ENCODE results near the gene RNF149. TPM values are rescaled to one million over a fixed set of nuclear protein-coding genes. Genes with fewer than 3 reads are reported as not detected.

The RNF149 gene
- polyA plus RNA-seq, 3 donors from 2014 or later = 45.5 to 79.9 (median 50.9) TPM

DNA sequence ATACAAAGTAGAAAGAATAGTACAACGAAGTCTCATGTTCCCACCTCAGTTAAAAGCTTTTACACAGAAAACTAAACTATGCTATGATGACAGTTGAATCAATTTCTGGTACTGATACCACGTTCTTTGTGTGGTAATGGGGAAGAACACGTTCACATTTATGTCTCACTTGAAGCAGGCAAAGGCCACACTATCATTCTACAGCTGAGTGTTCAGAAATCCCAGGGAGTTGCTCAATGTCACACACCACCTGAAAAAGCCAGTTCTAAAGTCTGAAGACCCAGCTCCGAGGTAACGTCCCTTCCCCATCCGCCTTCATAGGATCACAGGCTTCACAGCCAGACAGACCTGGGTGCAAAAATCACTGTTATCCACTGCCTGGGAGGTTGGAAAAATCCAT, 8.9 kb downstream of the RNF149 start:
- DNase-seq = no peak
- peaks cover 0 to 6% (median 3%) of the 10 kb centered on the region in 3 donors for H3K36me3 Mint-ChIP-seq
- H3K27ac Mint-ChIP-seq = peak overlapping the region; percentile 47 to 91 (median 82)
- H3K4me3 Mint-ChIP-seq = peak overlapping the region; percentile 50 to 72 (median 65)
- H3K4me1 Mint-ChIP-seq = peaks cover 88 to 100% of the 10 kb centered on the region in 2 donors
- no peaks in the 10 kb centered on the region for H3K27me3 Mint-ChIP-seq (ENCODE audit: low read depth in 3 of 3)
- H3K9me3 Mint-ChIP-seq = no peaks in the 10 kb centered on the region

DNA sequence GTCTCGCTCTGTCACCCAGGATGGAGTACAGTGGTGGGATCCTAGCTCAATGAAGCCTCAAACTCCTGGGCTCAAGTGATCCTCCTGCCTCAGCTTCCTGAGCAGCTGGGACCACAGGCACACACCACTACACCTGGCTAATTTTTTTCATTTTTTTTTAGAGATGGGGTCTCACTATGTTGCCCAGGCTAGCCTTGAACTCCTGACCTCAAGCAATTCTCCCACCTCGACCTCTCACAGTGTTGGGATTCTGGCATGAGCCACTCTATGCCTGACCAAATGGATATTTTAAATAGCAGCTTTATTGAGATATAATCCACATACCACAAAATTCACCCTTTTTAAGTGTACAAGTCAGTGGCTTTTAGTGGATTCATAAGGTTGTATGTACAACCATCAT, 11.1 kb downstream of the RNF149 start:
- DNase-seq = no peak
- Mint-ChIP-seq H3K4me1 (peaks cover 75 to 90% of the 10 kb centered on the region in 2 donors), H3K27ac (peak overlapping the region; percentile 18 to 82 (median 35)), H3K36me3 (peaks cover 0 to 11% (median 0%) of the 10 kb centered on the region in 3 donors), H3K4me3 (peak overlapping the region in 4 of 5 donors; percentile 10 to 48 (median 19)), H3K27me3 (ENCODE audit: low read depth in 3 of 3) (no peaks in the 10 kb centered on the region), H3K9me3 (no peaks in the 10 kb centered on the region)

DNA sequence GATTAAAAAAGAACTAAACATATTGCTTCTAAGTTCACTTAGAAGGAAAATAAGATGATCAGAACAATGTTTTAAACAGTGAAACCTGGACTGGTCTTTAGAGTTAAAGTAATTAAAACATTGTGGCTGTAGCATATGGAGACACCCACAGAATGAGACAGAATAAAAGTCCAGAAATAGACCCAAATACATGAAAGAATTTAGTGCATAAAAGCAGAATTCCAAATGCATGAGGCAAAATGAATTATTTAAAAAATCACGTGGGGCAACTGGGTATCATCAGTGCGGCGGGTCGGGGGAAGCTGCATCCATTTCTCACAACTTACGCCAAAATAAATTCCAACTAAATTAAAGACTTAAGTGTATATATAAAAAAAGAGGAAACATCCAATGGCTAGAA, 12.1 kb downstream of the RNF149 start:
- Mint-ChIP-seq H3K36me3 (peaks cover 0 to 8% (median 0%) of the 10 kb centered on the region in 3 donors), H3K4me1 (peaks cover 66 to 80% of the 10 kb centered on the region in 2 donors)

DNA sequence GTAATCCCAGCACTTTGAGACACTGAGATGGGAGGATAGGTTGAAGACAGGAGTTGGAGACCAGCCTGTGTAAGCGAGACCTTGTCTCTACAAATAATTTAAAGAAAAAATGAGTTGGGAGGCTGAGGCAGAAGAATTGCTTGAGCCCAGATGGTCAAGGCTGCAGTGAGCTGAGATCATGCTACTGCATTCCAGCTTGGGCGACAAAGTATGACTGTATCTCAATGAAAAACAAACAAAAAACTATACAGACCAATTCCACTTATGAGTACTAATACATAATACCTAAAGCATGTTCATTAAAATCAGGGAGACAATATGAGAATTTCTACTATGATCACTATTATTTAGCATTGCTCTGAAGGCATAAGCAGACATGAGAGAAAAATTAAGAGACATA, 12.6 kb downstream of the RNF149 start:
- Mint-ChIP-seq H3K27me3 (ENCODE audit: low read depth in 3 of 3) (no peaks in the 10 kb centered on the region), H3K4me1 (peaks cover 63 to 76% of the 10 kb centered on the region in 2 donors), H3K9me3 (no peaks in the 10 kb centered on the region), H3K4me3 (peak overlapping the region in 3 of 5 donors; percentile 13 to 69 (median 39)), H3K36me3 (peaks cover 0 to 8% (median 0%) of the 10 kb centered on the region in 3 donors), H3K27ac (peak overlapping the region in 3 of 6 donors; percentile 1 to 6 (median 2))
- no peak for DNase-seq

More for the DNA sequence above, 12.1 kb downstream of the RNF149 start:
- no peaks in the 10 kb centered on the region for H3K9me3 Mint-ChIP-seq
- no peaks in the 10 kb centered on the region for H3K27me3 Mint-ChIP-seq (ENCODE audit: low read depth in 3 of 3)
- peak overlapping the region in 5 of 6 donors; percentile 2 to 55 (median 29) for H3K27ac Mint-ChIP-seq
- DNase-seq = no peak
- peak overlapping the region in 2 of 5 donors; percentile 13 to 69 for H3K4me3 Mint-ChIP-seq

DNA sequence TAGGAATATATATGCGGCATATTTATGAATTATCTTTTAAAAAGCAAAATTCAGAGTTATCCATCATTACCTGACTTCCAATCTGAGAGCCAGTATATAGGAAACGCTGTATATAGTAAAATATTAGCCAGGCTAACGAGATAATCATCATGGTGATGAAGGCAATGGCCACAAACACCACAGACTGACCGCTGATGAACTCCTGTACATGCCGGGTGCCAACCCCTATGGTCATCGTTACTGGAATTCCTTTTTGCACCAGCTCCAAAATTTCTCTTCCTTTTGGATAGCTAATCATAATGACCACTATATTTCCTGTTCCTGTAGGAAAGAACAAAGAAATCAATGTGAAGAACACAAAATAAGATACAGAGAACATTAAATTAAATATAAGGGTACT, 13.6 kb downstream of the RNF149 start:
- no peak for DNase-seq
- H3K36me3 Mint-ChIP-seq = peaks cover 0 to 8% (median 4%) of the 10 kb centered on the region in 3 donors
- H3K9me3 Mint-ChIP-seq = no peaks in the 10 kb centered on the region
- no peaks in the 10 kb centered on the region for H3K27me3 Mint-ChIP-seq (ENCODE audit: low read depth in 3 of 3)
- H3K4me1 Mint-ChIP-seq = peaks cover 56 to 71% of the 10 kb centered on the region in 2 donors
- H3K4me3 Mint-ChIP-seq = no peak overlapping the region
- no peak overlapping the region for H3K27ac Mint-ChIP-seq

DNA sequence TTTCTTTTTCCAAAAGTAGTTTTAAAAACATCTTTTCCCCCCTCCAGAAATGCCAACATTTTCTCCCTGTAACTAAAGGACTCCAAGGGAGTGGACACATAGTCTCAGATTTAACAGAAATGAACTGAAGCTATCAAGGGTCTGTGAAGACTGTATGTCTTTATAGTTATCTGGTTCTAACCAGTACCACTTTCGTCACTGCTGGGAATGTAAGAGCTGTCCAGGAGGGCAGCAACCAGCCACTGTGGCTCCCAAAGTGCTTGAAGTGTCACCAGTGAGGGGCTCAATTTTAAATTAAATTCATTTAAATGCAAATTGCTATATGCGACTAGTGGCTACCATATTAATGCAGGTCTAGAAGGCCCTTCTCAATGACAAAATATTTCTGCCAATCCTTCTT, 15.0 kb downstream of the RNF149 start:
- Mint-ChIP-seq H3K4me3 (no peak overlapping the region), H3K9me3 (no peaks in the 10 kb centered on the region), H3K27ac (peak overlapping the region in 2 of 6 donors; percentile 48 to 75), H3K36me3 (peaks cover 1 to 10% (median 4%) of the 10 kb centered on the region in 3 donors), H3K4me1 (peaks cover 43 to 63% of the 10 kb centered on the region in 2 donors), H3K27me3 (ENCODE audit: low read depth in 3 of 3) (no peaks in the 10 kb centered on the region)
- no peak for DNase-seq

DNA sequence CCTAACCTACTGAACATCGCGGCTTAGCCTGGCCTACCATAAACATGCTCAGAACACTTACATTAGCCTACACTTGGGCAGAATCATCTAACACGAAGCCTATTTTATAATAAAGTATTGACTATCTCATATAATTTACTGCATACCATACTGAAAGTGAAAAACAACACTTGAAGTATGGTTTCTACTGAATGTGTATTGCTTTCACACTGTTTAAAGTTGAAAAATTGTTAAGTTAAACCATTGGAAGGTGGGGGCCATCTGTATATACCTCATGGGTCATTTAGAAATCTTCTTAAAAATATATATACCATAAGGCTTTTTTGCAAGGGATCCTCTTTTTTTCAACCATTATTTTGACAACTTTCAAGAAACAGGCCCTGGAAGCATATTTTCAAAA, 16.5 kb downstream of the RNF149 start:
- Mint-ChIP-seq H3K9me3 (no peaks in the 10 kb centered on the region), H3K4me1 (peaks cover 31 to 48% of the 10 kb centered on the region in 2 donors), H3K27ac (peak overlapping the region in 1 of 6 donors; percentile 17), H3K4me3 (no peak overlapping the region), H3K36me3 (peaks cover 3 to 17% (median 11%) of the 10 kb centered on the region in 3 donors), H3K27me3 (ENCODE audit: low read depth in 3 of 3) (no peaks in the 10 kb centered on the region)
- DNase-seq = no peak

DNA sequence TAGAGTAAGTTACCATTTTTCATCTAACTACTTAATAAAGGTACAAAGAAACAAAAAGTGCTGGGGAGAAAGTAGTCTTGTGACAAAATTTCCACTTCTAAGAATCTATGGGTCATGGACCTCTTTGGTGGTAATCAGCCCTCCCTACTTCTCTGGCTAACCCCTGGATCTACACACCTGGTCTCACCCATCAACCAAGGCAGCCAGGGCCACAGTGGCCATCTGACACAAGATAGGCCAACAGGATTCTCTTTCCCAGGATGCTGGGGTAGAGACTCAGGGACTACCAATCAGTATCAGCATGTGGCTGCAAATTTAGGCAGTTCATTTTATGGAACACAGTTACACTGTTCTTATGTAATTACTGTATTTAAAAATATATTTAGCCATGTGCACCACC, 17.8 kb downstream of the RNF149 start:
- Mint-ChIP-seq H3K27me3 (ENCODE audit: low read depth in 3 of 3) (no peaks in the 10 kb centered on the region), H3K9me3 (no peaks in the 10 kb centered on the region), H3K4me1 (peaks cover 21 to 40% of the 10 kb centered on the region in 2 donors), H3K4me3 (no peak overlapping the region), H3K27ac (peak overlapping the region in 3 of 6 donors; percentile 56 to 76 (median 74)), H3K36me3 (peaks cover 11 to 25% (median 12%) of the 10 kb centered on the region in 3 donors)
- DNase-seq = no peak

DNA sequence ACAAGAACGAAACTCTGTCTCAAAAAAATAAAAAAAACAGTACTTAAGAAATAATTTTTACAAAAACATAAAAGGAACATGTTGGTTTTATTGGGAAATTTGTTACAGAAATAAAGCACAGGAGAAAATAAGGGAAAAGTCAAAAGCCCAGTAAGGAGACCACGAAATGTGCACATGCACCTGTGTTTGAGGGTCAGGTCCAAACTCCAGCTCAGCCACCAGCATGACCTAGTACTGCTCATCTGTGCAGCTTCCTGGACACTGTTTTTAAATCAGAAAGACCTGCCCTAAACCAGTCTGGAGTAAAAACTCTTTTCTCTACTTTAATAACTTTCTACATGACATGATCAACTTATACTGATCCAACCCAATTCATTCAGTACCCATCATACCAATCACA, 21.2 kb downstream of the RNF149 start:
- DNase-seq = no peak
- no peak overlapping the region for H3K4me3 Mint-ChIP-seq
- H3K27ac Mint-ChIP-seq = peak overlapping the region in 1 of 6 donors; percentile 23
- peaks cover 27 to 31% (median 30%) of the 10 kb centered on the region in 3 donors for H3K36me3 Mint-ChIP-seq
- no peaks in the 10 kb centered on the region for H3K27me3 Mint-ChIP-seq (ENCODE audit: low read depth in 3 of 3)
- H3K4me1 Mint-ChIP-seq = peaks cover 12 to 36% of the 10 kb centered on the region in 2 donors
- no peaks in the 10 kb centered on the region for H3K9me3 Mint-ChIP-seq

DNA sequence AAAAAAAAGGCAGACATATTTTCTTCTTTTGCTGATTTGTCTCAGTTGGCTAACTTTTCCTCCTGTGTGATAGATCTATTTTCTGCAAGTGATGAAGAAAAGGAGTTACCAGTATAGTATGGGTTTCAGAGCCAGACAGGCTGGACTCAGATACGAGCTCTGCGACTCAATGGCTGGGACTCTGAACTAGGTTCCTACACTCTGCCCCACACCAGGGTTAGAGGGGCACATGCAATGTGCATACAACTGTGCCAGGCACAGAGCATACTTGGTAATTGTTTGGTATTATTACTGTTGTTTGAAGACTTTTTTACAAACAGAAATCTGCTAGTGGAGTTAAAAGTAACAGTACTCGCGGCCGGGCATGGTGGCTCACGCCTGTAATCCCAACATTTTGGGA, 21.8 kb downstream of the RNF149 start:
- H3K27ac Mint-ChIP-seq = peak overlapping the region in 2 of 6 donors; percentile 40 to 44
- H3K4me3 Mint-ChIP-seq = no peak overlapping the region
- H3K9me3 Mint-ChIP-seq = no peaks in the 10 kb centered on the region
- peaks cover 32 to 37% (median 36%) of the 10 kb centered on the region in 3 donors for H3K36me3 Mint-ChIP-seq
- DNase-seq = no peak
- no peaks in the 10 kb centered on the region for H3K27me3 Mint-ChIP-seq (ENCODE audit: low read depth in 3 of 3)
- peaks cover 12 to 42% of the 10 kb centered on the region in 2 donors for H3K4me1 Mint-ChIP-seq

DNA sequence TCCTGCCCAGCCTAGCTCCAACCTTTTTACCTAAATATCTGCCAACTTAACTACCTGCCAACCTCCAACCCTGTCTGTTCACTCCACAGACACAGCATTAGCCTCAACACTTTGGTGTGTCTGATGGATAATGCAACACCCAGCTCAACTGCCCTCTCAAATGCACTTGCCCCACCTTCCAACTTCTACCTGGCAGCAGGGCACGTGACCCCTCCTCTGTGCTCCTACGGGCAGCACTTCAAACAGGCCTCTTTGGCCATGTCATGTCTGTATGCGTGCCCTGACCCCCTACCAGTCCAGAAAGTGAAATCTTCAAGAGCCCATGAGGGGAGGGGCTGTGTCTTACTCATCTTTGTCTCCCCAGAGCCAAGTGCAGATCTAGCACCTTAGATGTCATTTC, 25.5 kb downstream of the RNF149 start:
- H3K4me1 Mint-ChIP-seq = peaks cover 12 to 57% of the 10 kb centered on the region in 2 donors
- H3K36me3 Mint-ChIP-seq = peaks cover 38 to 60% (median 49%) of the 10 kb centered on the region in 3 donors
- no peak for DNase-seq
- H3K27ac Mint-ChIP-seq = peak overlapping the region; percentile 3 to 88 (median 55)
- no peaks in the 10 kb centered on the region for H3K9me3 Mint-ChIP-seq
- no peak overlapping the region for H3K4me3 Mint-ChIP-seq
- H3K27me3 Mint-ChIP-seq (ENCODE audit: low read depth in 3 of 3) = no peaks in the 10 kb centered on the region

DNA sequence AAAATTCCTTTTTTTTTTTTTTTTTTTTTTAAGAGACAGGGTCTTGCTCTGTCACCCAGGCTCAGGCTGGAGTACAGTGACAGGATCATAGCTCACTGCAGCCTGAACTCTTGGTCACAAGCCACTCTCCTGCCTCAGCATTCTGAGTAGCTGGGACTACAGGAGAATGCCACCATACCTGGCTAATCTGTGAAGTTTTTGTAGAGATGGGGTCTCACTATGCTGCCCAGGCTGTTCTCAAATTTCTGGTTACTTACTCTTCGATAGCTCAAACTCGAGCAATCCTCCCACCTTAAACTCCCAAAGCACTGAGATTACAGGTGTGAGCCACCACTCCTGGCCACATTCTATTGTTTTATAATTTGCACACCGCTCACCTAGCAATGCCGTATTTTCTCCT, 27.0 kb downstream of the RNF149 start:
- Mint-ChIP-seq H3K36me3 (peaks cover 31 to 57% (median 51%) of the 10 kb centered on the region in 3 donors), H3K27ac (peak overlapping the region in 4 of 6 donors; percentile 6 to 12 (median 10)), H3K9me3 (no peaks in the 10 kb centered on the region), H3K4me3 (no peak overlapping the region), H3K27me3 (ENCODE audit: low read depth in 3 of 3) (peaks cover 0 to 2% (median 0%) of the 10 kb centered on the region in 3 donors), H3K4me1 (peaks cover 12 to 65% of the 10 kb centered on the region in 2 donors)
- DNase-seq = no peak

DNA sequence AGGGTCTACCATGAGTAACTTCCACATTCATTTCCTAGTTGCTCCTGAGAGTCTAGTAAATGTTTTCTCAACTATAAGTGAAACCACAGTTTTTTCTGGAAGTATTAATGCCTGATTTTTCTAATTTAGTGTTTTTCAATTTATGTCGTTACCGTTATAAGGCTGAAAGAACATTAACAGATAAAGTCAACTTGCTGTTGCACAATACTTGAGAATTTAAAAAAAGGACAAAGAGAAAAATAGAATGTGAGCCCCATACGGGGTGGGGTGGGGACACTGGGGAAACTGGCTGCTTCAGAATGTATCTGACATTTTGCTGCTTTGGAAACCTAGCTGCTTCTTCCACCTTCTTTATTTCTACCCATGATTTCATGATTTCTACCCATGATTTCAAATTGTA, 29.6 kb downstream of the RNF149 start:
- H3K36me3 Mint-ChIP-seq = peaks cover 28 to 54% (median 38%) of the 10 kb centered on the region in 3 donors
- peaks cover 0 to 2% (median 0%) of the 10 kb centered on the region in 3 donors for H3K27me3 Mint-ChIP-seq (ENCODE audit: low read depth in 3 of 3)
- no peak for DNase-seq
- no peaks in the 10 kb centered on the region for H3K9me3 Mint-ChIP-seq
- peaks cover 12 to 61% of the 10 kb centered on the region in 2 donors for H3K4me1 Mint-ChIP-seq
- H3K27ac Mint-ChIP-seq = peak overlapping the region; percentile 16 to 65 (median 34)
- H3K4me3 Mint-ChIP-seq = no peak overlapping the region

DNA sequence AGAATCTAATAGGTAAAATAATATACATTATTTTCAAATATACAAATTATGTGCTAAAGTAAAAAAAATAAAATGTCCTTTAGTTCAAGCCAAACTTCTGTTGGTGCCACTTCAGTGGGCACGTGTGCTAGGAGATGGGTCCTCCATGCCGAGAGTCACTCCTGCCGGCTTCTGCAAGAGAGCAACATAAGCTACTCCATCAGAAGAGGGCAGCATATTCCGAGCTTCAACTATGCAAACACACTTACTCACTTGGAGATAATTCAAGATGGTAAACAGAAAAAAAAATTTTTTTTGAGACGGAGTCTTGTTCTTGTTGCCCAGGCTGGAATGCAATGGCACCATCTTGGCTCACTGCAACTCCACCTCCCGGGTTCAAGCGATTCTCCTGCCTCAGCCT, 31.4 kb downstream of the RNF149 start:
- Mint-ChIP-seq H3K27me3 (ENCODE audit: low read depth in 3 of 3) (peaks cover 0 to 2% (median 0%) of the 10 kb centered on the region in 3 donors), H3K4me3 (no peak overlapping the region), H3K9me3 (no peaks in the 10 kb centered on the region), H3K36me3 (peaks cover 21 to 58% (median 31%) of the 10 kb centered on the region in 3 donors), H3K27ac (no peak overlapping the region), H3K4me1 (peaks cover 9 to 54% of the 10 kb centered on the region in 2 donors)
- no peak for DNase-seq

Data from immature natural killer cell (primary cell).